ENCODE results near the gene FOXC1. TPM values are rescaled to one million over a fixed set of nuclear protein-coding genes. Genes with fewer than 3 reads are reported as not detected.
A peak's percentile ranks its signal among the peaks of the same experiment; 100 is the strongest.

The FOXC1 gene
- total RNA-seq, 2 donors from 2014 or later = 0.36 to 0.57 TPM

DNA sequence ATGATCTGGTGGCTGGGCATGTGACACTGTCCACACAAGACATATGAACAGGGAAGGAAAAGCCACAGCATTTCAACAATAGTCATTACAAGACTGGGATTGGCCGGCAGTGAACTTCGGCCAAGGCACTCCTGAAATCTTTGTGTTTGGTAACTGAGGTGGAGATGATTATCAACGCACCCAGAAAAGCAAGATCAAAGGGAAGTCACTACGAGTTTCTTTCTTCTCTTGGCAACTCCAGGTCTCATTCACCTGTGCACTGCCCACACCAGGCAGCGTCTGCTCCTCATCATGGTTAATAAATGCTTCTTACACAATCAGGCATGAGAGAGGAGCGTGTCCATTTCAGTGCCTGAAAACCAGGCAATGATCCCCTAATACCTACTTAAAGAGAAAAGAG lies 20.5 kb upstream of the FOXC1 start:
- H3K9me3 Mint-ChIP-seq = no peaks in the 10 kb centered on the region
- H3K4me1 Mint-ChIP-seq (ENCODE audit: low read depth in 2 of 2) = no peaks in the 10 kb centered on the region
- no peak for ATAC-seq
- H3K27me3 Mint-ChIP-seq = peaks cover 13 to 19% of the 10 kb centered on the region in 2 donors
- no peak overlapping the region for H3K4me3 Mint-ChIP-seq
- H3K36me3 Mint-ChIP-seq = no peaks in the 10 kb centered on the region
- H3K27ac Mint-ChIP-seq = no peak overlapping the region
- no peak for DNase-seq (ENCODE audit: low spot score)

DNA sequence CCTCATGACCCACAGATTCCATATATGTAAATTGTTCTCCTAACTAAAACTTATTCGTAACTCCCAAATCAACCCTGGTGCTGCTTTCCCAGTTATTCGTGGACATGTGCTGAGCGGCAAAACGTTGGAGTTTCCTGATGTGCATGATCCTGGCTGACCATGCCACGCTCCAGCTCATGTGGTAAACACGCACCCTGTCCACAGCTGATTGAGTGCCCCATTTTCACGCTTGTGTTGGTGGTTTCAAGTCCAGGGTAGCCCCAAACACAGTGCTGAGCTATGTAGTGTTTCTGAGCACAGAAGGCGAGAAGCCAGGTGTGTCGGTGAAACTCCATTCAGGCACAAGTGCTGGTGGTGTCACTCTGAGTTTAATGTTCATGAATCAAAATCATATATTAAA lies 19.1 kb upstream of the FOXC1 start:
- H3K36me3 Mint-ChIP-seq = no peaks in the 10 kb centered on the region
- H3K4me1 Mint-ChIP-seq (ENCODE audit: low read depth in 2 of 2) = no peaks in the 10 kb centered on the region
- H3K27ac Mint-ChIP-seq = no peak overlapping the region
- no peak for ATAC-seq
- H3K4me3 Mint-ChIP-seq = no peak overlapping the region
- no peaks in the 10 kb centered on the region for H3K9me3 Mint-ChIP-seq
- DNase-seq (ENCODE audit: low spot score) = no peak
- H3K27me3 Mint-ChIP-seq = peaks cover 13 to 19% of the 10 kb centered on the region in 2 donors

DNA sequence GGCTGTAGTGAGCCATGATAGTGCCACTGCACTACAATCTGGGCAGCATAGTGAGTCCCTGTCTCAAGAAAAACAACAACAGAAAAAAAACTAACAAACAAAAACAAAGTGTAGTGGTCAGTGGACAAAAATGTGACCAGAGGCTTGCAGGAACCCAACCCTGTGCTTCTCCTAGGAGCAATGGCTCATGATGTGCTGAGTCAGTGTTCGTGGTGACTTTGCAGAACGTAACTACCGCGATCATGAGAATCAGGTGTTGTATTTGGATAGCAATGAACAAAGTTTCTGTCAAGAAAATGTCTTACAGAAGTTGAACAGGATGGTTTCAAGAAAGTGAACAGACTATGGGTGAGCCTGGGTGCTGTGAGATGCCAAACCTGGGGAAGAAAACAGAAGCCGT lies 18.5 kb upstream of the FOXC1 start:
- Mint-ChIP-seq H3K4me1 (ENCODE audit: low read depth in 2 of 2) (peaks cover 2 to 4% of the 10 kb centered on the region in 2 donors), H3K27me3 (peaks cover 17 to 21% of the 10 kb centered on the region in 2 donors), H3K27ac (no peak overlapping the region), H3K4me3 (no peak overlapping the region), H3K9me3 (no peaks in the 10 kb centered on the region), H3K36me3 (no peaks in the 10 kb centered on the region)
- DNase-seq (ENCODE audit: low spot score) (no peak), ATAC-seq (no peak)

DNA sequence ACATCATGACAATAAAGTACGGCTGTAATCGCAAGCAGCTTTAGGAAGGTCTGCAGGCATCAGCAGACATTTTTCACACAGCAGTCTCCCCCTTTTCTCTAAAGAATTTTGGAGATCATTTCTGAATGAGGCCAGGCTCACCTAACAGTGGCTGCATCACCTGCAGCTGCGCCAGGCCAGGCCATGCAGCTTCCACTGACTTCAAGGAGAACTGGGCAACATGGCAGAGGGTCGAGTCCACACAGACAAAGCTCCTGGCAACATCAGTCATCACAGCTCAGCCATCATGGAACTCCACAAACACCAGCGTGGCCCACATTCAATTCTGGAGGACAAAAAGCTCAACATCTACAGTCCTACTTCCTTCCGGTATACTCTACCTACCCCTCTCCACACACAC lies 17.8 kb upstream of the FOXC1 start:
- H3K4me3 Mint-ChIP-seq = no peak overlapping the region
- H3K9me3 Mint-ChIP-seq = no peaks in the 10 kb centered on the region
- DNase-seq (ENCODE audit: low spot score) (no peak), ATAC-seq (no peak)
- peaks cover 22 to 23% of the 10 kb centered on the region in 2 donors for H3K27me3 Mint-ChIP-seq
- H3K36me3 Mint-ChIP-seq = no peaks in the 10 kb centered on the region
- peaks cover 4% of the 10 kb centered on the region in 2 donors for H3K4me1 Mint-ChIP-seq (ENCODE audit: low read depth in 2 of 2)
- no peak overlapping the region for H3K27ac Mint-ChIP-seq

DNA sequence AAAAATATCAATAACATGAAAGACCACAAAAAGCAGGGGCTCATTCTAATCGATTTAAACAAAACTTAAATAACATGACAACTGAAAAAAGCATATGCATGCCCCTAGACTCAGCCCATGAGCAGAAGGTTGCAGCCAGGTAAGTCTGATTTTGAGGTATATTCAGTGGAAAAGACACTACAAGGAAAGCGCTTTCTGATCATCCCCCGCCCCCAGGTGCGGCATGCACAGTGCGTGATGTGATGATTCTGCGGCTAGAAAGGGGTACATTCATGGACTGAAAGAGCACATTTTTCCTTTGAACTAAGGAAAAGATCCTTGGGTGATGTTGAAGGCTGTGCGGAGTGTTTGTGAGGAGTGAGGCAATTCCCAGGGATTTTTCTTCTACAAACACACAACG lies 16.9 kb upstream of the FOXC1 start:
- Mint-ChIP-seq H3K27me3 (peaks cover 26 to 32% of the 10 kb centered on the region in 2 donors), H3K4me1 (ENCODE audit: low read depth in 2 of 2) (peaks cover 7 to 8% of the 10 kb centered on the region in 2 donors), H3K27ac (no peak overlapping the region)

DNA sequence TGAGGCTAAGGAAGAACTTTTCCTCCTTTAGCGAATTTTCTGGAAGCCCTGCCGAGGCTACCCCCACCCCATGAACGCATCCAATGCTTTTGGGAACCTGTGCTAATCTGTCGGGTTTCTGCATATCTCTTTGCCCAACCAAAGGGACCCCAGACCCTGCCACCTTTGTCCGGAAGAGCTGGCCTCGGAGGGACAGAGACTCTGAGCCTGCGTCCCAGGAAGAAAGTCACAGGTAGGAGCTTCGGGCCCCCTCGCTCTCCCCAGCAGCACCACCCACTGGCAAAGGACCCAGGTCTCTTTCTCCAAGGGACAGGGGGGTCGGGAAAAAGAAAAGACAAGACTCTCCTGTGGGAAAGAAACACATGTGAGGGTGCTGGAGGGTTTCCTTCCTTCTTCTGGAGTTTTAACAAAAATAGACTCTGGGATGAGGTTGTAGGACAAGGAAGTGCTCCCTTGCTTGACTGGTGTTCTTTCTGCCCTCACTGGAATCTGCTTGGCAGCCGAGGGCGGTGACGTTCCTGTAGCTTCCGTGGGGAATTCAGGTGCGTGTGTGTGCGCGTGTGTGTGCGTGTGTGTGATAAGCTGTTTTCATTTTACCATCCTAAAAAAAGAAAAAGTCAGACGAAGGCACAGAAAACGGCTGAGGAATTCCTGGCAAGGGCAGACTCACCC lies 16.3 kb upstream of the FOXC1 start:
- Mint-ChIP-seq H3K27me3 (peaks cover 31 to 32% of the 10 kb centered on the region in 2 donors), H3K9me3 (no peaks in the 10 kb centered on the region), H3K4me1 (ENCODE audit: low read depth in 2 of 2) (peaks cover 7 to 9% of the 10 kb centered on the region in 2 donors), H3K36me3 (no peaks in the 10 kb centered on the region), H3K27ac (no peak overlapping the region), H3K4me3 (no peak overlapping the region)
- DNase-seq (ENCODE audit: low spot score) (no peak), ATAC-seq (no peak)

More for the DNA sequence above, 16.9 kb upstream of the FOXC1 start:
- ATAC-seq = no peak
- Mint-ChIP-seq H3K36me3 (no peaks in the 10 kb centered on the region), H3K4me3 (no peak overlapping the region), H3K9me3 (no peaks in the 10 kb centered on the region)
- no peak for DNase-seq (ENCODE audit: low spot score)

DNA sequence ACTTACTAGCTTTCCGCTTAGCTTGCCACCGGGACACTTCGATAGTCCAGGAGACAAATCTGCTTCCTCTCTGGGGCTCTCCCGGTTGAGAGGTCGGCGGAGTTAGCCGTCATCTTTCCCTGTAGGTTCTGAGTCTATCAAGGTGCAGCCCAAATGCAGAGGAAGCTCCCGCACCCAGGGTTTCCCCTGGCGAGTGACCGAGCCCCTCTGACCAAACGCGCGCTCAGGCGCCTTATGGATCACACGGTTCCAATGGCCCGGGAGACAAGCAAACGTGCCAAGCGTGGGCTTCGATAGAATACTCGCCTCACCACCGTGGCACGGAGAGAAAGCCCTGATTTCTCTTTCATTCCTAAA lies 15.8 kb upstream of the FOXC1 start:
- H3K27me3 Mint-ChIP-seq = peaks cover 30 to 32% of the 10 kb centered on the region in 2 donors

DNA sequence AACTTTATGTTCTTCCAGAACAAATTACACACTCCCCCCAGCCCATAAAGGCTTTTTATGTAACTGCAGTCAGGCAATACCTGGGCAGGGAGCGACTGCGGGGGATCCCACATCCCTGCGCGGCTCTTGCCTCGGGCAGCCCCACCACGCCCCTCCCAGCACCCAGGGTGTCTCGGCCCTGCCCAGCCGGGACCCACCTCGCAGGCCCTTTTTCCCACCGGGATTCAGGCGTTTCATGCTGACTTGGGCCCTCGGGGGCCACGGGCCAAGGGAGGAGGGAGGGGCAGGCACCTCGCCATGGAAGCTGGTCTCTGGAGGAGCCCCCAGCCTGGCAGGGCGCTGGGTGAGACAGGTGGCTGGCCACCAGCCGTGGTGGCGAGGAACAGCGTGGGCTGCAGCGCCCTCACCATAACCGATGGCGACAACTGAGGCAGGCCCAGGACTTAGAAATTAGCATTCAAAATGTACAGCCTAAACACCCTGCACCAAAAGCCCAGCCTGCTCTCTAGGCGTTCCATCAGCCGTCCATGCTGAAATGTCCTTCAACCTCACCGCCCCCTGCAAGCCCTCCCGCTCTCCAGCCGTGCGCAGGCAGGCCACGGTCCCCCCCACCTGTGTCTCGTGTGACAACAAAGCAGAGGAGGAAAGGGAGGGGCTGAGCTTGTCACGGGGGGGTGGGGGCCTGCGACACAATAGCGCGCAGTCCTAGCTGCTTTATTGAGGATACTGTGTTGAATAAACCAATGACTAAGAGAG lies 15.1 kb upstream of the FOXC1 start:
- H3K4me3 Mint-ChIP-seq = no peak overlapping the region
- ATAC-seq (no peak), DNase-seq (ENCODE audit: low spot score) (no peak)
- H3K9me3 Mint-ChIP-seq = no peaks in the 10 kb centered on the region
- no peak overlapping the region for H3K27ac Mint-ChIP-seq
- H3K36me3 Mint-ChIP-seq = no peaks in the 10 kb centered on the region
- H3K27me3 Mint-ChIP-seq = peaks cover 30 to 33% of the 10 kb centered on the region in 2 donors
- peaks cover 7 to 9% of the 10 kb centered on the region in 2 donors for H3K4me1 Mint-ChIP-seq (ENCODE audit: low read depth in 2 of 2)

More for the DNA sequence above, 15.8 kb upstream of the FOXC1 start:
- Mint-ChIP-seq H3K4me1 (ENCODE audit: low read depth in 2 of 2) (peaks cover 7 to 9% of the 10 kb centered on the region in 2 donors), H3K4me3 (no peak overlapping the region), H3K36me3 (no peaks in the 10 kb centered on the region), H3K27ac (no peak overlapping the region), H3K9me3 (no peaks in the 10 kb centered on the region)
- DNase-seq (ENCODE audit: low spot score) (no peak), ATAC-seq (no peak)

DNA sequence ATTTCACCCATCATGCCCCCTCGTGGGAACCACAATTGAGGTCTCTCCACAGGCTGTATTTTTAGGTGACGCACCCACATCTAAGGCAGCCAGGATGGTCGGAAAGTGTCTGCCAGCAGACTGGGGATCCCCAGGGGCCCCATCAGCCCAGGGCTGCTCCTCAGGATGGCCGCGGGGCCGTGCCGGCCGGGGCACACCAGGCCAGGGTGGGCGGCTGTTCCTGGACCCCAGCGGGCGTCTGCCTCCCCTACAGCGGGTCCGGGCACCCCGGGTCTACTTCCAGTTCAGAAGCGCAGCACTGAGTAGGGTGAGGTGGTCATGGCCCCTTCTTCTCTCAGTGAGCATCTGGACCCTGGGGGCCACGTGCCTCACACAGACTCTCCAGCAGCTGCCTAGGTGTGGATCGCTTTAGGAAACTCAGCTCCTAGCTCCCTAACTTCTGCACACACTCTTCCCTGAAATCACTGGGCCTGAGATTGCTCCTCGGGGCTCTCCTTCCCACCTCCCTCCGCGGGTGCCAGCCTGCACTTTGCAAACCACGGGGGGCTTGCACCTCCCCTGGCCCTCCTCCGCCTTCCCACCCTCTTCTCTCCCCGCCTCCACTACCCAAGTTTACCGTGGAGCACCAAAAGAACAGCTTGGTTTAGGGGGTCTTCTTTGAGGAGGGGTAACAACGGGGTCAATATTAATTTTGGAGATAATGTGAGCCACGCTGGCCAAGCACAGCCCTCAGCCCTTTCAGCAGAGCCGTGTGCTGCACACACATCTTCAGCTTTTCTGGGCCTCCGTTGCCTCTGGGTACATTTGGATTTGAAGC lies 14.2 kb upstream of the FOXC1 start:
- Mint-ChIP-seq H3K9me3 (no peaks in the 10 kb centered on the region), H3K27me3 (peaks cover 36 to 39% of the 10 kb centered on the region in 2 donors), H3K36me3 (no peaks in the 10 kb centered on the region), H3K27ac (no peak overlapping the region), H3K4me3 (no peak overlapping the region), H3K4me1 (ENCODE audit: low read depth in 2 of 2) (peaks cover 7 to 9% of the 10 kb centered on the region in 2 donors)
- no peak for DNase-seq (ENCODE audit: low spot score)
- no peak for ATAC-seq

DNA sequence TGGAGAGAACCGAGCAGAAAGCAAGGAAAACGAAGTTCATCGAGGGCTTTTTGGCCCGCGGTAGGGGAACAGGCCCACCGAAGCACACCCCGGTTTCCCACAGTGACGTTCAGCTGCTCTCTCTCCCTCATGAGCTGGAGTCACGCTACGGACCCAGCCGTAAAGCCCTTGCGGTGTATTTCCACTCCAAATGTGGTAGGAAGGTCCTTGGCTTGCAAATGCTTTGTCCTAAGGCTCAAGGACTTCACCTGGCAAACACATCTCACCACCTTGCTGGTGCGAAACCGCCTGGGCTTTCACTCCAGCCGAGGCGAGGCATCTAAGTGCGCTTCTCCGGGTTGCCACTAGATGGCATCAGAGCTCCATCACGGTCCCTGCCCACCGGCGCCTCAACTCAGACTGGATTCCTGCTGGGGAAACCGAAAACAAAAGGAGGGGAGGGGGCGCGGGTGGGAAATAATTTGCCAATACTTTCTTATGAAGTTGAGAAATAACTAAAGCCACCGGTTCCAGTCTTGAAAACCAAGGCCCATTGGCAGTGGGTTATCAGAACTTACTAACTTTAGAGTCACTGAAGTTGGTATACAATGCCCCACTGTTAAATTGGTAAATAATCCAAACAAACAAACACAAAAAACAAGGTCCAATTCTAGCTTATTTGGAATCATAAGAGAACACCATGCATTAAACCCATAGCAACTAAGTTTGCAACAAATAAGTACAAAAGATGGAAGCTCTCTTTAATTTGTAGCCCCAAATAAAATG lies 13.4 kb upstream of the FOXC1 start:
- H3K27ac Mint-ChIP-seq = no peak overlapping the region
- H3K4me3 Mint-ChIP-seq = no peak overlapping the region
- no peaks in the 10 kb centered on the region for H3K36me3 Mint-ChIP-seq
- peaks cover 42 to 47% of the 10 kb centered on the region in 2 donors for H3K27me3 Mint-ChIP-seq
- no peaks in the 10 kb centered on the region for H3K9me3 Mint-ChIP-seq
- peaks cover 7 to 9% of the 10 kb centered on the region in 2 donors for H3K4me1 Mint-ChIP-seq (ENCODE audit: low read depth in 2 of 2)
- ATAC-seq = peak; percentile 69 to 85
- peak; percentile 70 for DNase-seq (ENCODE audit: low spot score)

DNA sequence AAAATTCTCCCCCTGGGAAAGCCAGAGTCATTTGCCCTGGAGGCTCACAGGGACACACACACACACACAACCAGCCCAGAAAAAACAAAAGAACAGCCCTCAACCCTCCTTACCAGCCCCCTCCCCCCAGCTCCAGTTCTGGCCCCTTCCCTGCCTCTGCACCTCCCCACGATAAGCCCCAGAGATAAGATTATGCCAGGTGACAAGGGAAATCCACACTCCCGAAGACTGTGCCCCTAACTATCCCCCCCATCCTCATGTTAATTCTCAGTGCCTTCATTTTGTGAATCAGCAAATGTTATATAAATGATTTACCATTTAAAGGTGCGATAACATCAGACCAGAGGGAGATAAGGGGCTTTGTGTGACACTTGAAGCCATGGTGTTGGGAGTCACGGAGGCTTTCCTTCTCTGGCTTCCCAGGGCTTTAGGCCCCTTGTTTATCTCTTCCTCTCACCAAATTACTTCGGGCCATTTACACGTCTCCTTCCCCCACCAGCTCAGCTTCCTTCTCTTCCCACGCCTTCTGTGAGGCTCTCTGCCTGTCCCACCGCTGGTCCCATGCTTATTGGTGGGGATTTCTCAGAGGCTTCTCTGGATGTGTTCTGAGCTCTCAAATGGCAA lies 12.5 kb upstream of the FOXC1 start:
- no peaks in the 10 kb centered on the region for H3K36me3 Mint-ChIP-seq
- peaks cover 7 to 9% of the 10 kb centered on the region in 2 donors for H3K4me1 Mint-ChIP-seq (ENCODE audit: low read depth in 2 of 2)
- no peak overlapping the region for H3K4me3 Mint-ChIP-seq
- no peak overlapping the region for H3K27ac Mint-ChIP-seq
- H3K9me3 Mint-ChIP-seq = no peaks in the 10 kb centered on the region
- DNase-seq (ENCODE audit: low spot score) (no peak), ATAC-seq (no peak)
- peaks cover 44 to 50% of the 10 kb centered on the region in 2 donors for H3K27me3 Mint-ChIP-seq

DNA sequence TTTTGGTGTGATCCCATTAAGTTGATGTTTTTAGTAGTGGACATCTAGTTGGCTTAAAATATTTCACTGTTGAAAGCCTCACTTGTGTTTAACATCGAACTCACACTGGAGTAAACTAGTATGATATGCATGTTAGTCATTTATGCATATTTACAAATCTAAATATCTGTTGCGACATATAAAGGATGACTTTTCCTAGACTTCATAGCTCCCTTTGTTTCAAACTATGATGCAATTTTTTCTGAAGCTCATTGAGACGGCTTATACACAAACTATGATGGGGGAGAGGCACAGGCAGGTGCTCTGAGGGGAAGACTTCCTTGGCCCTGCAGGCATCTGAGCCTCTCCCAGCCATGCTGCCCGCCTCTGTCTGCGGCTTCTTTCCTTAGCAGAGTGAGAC lies 11.8 kb upstream of the FOXC1 start:
- Mint-ChIP-seq H3K27ac (no peak overlapping the region), H3K36me3 (no peaks in the 10 kb centered on the region), H3K27me3 (peaks cover 45 to 57% of the 10 kb centered on the region in 2 donors), H3K4me3 (no peak overlapping the region), H3K4me1 (ENCODE audit: low read depth in 2 of 2) (peaks cover 7 to 9% of the 10 kb centered on the region in 2 donors), H3K9me3 (no peaks in the 10 kb centered on the region)
- DNase-seq (ENCODE audit: low spot score) = no peak
- no peak for ATAC-seq

DNA sequence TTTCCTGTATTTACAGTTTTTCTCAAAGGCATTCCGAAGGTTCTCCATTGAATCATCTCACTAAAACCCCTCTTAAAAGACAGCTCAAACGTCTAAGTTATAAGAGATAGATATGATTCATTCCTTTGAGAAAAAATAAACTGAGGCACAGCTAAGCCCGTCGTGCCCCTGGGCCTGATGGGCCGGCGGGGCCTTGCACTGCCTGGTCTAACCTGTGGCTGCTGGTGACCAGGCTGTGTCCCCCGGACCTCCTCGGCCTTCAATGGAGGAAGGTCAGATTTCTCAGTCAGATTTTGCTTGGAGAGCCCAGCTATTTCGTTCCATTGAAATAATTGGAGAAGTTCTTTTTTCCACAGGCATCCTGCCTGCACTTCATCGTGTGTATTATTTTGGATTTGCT lies 11.3 kb upstream of the FOXC1 start:
- no peak overlapping the region for H3K4me3 Mint-ChIP-seq
- no peak overlapping the region for H3K27ac Mint-ChIP-seq
- DNase-seq (ENCODE audit: low spot score) = no peak
- no peaks in the 10 kb centered on the region for H3K36me3 Mint-ChIP-seq
- ATAC-seq = no peak
- H3K9me3 Mint-ChIP-seq = no peaks in the 10 kb centered on the region
- H3K4me1 Mint-ChIP-seq (ENCODE audit: low read depth in 2 of 2) = peaks cover 7 to 9% of the 10 kb centered on the region in 2 donors
- H3K27me3 Mint-ChIP-seq = peaks cover 46 to 62% of the 10 kb centered on the region in 2 donors
